CD8-positive, alpha-beta memory T cell (primary cell): Measurements from ENCODE around the gene NAGA. TPM values are rescaled to one million over a fixed set of nuclear protein-coding genes. Genes with fewer than 3 reads are reported as not detected.
"Not testable (repeated sequence)": the region's sequence is repeated elsewhere in the genome, so short reads cannot be mapped to it uniquely, and the experiment has no call there.

Source experiments
- CTCF ChIA-PET: fragments of 350-600 bp; sonication (Branson Sonifier 250); formaldehyde crosslinking; loops from one replicate; lab custom pipeline; 2021; ENCODE audit warnings: antibody characterized with exemption; lab: Charles Lee
- POLR2A ChIA-PET: fragments of 350-600 bp; sonication (Branson Sonifier 250); formaldehyde crosslinking; loops from one replicate; lab custom pipeline; 2021; ENCODE audit warnings: antibody characterized with exemption; lab: Charles Lee
- DNase-seq, 5 donors: peaks; one replicate each; pipeline versions ENCODE4 v3.0.0 to v3.0.0-alpha.2; 2020 to 2022; ENCODE audit warnings: mixed read lengths in 1 of 5
- H3K27ac ChIP-seq: one replicate; pipeline ENCODE4 v1.7.0; 2013; ENCODE audit warnings: low read depth, mild to moderate bottlenecking, low read length, moderate library complexity
- H3K27me3 ChIP-seq: 2 replicates; pipeline ENCODE4 v1.7.0; 2013; ENCODE audit warnings: low read length, mild to moderate bottlenecking; ENCODE audit not compliant: insufficient read depth, poor library complexity, severe bottlenecking
- H3K36me3 ChIP-seq: 2 replicates; pipeline ENCODE4 v1.7.0; 2013; ENCODE audit warnings: mild to moderate bottlenecking, low read length, moderate library complexity; ENCODE audit not compliant: insufficient read depth
- H3K4me1 ChIP-seq: 2 replicates; pipeline ENCODE4 v1.7.0; 2013; ENCODE audit warnings: mild to moderate bottlenecking, low read length, moderate library complexity; ENCODE audit not compliant: insufficient read depth
- H3K4me3 ChIP-seq: 2 replicates; pipeline ENCODE4 v1.7.0; 2013; ENCODE audit warnings: mild to moderate bottlenecking, low read length
- H3K9me3 ChIP-seq: 2 replicates; pipeline ENCODE4 v1.7.0; 2013; ENCODE audit warnings: mild to moderate bottlenecking, low read length
- H3K27ac Mint-ChIP-seq, 8 donors: one replicate each; pipeline ENCODE4 v1.8.0; 2020 to 2021; ENCODE audit warnings: mixed read lengths in 8 of 8, mild to moderate bottlenecking in 6 of 8, inconsistent platforms in 3 of 8, moderate library complexity in 3 of 8
- H3K27me3 Mint-ChIP-seq, 2 donors: one replicate each; pipeline ENCODE4 v1.8.0; 2020 to 2021; ENCODE audit warnings: mixed read lengths in 2 of 2, mild to moderate bottlenecking in 1 of 2, moderate library complexity in 1 of 2
- H3K36me3 Mint-ChIP-seq, 3 donors: one replicate each; pipeline ENCODE4 v1.8.0; 2020 to 2021; ENCODE audit warnings: mixed read lengths in 3 of 3, inconsistent platforms in 1 of 3, mild to moderate bottlenecking in 1 of 3
- H3K4me1 Mint-ChIP-seq, 3 donors: one replicate each; pipeline ENCODE4 v1.8.0; 2020 to 2021; ENCODE audit warnings: mixed read lengths in 3 of 3, inconsistent platforms in 1 of 3, mild to moderate bottlenecking in 1 of 3
- H3K4me3 Mint-ChIP-seq, 7 donors: one replicate each; pipeline ENCODE4 v1.8.0; 2020 to 2021; ENCODE audit warnings: mixed read lengths in 7 of 7, mild to moderate bottlenecking in 6 of 7, moderate library complexity in 4 of 7, inconsistent platforms in 2 of 7
- H3K9me3 Mint-ChIP-seq, 5 donors: one replicate each; pipeline ENCODE4 v1.8.0; 2020 to 2022; ENCODE audit warnings: mixed read lengths in 5 of 5, mild to moderate bottlenecking in 3 of 5, moderate library complexity in 2 of 5, inconsistent platforms in 1 of 5
- polyA plus RNA-seq: library from polyadenylated mRNA; unstranded; fragments of 300-500 nt; fragmentation: Illumina TruSeq; gene quantifications from one replicate; pipeline ENCODE4 v1.2.3, GENCODE V29; 2021
- total RNA-seq, 2 experiments: library from RNA; stranded (reverse); gene quantifications; one replicate each; pipeline ENCODE4 v1.2.3, GENCODE V29; 2021

The NAGA gene
- total RNA-seq (10 to 100 TPM; 20.3 to 21.2 TPM), polyA plus RNA-seq (19.0 TPM)

GRCh38 chr22:42070517-42071422 lies at the start of gene NAGA:
Gene NAGA, minus strand, starts transcription at chr22:42070812. Its CDS starts 515 bp downstream, at chr22:42070297.
- POLR2A ChIA-PET: interaction anchor here (0.7 to 2.2 kb wide), 3 partner anchors 9 to 30 kb away, joined by 5 to 19 read pairs (median 7); partner anchors contain the start of genes NDUFA6 and SMDT1
- H3K9me3 Mint-ChIP-seq: no peaks in the 10 kb centered on the region
- no peaks in the 10 kb centered on the region for H3K27me3 ChIP-seq
- H3K36me3 ChIP-seq: no peaks in the 10 kb centered on the region
- peaks cover 0 to 30% (median 0%) of the 10 kb centered on the region in 3 donors for H3K36me3 Mint-ChIP-seq
- H3K4me1 Mint-ChIP-seq: peaks cover 35 to 54% (median 46%) of the 10 kb centered on the region in 3 donors
- peak; percentile 87 to 94 (median 88) for DNase-seq
- H3K27me3 Mint-ChIP-seq: no peaks in the 10 kb centered on the region
- no peaks in the 10 kb centered on the region for H3K9me3 ChIP-seq
- peak within 1 kb of the TSS; percentile 85 for H3K4me3 ChIP-seq
- peak within 1 kb of the TSS; percentile 68 to 94 (median 91) for H3K27ac Mint-ChIP-seq
- peaks cover 26% of the 10 kb centered on the region for H3K4me1 ChIP-seq
- H3K4me3 Mint-ChIP-seq: peak within 1 kb of the TSS; percentile 91 to 96 (median 93)
- CTCF ChIA-PET: interaction anchor here (1.1 to 1.2 kb wide), 3 partner anchors 8 to 28 kb away, joined by 3 to 9 read pairs (median 4); partner anchors contain the start of genes NDUFA6 and SMDT1
- H3K27ac ChIP-seq: peak within 1 kb of the TSS; percentile 76

DNA sequence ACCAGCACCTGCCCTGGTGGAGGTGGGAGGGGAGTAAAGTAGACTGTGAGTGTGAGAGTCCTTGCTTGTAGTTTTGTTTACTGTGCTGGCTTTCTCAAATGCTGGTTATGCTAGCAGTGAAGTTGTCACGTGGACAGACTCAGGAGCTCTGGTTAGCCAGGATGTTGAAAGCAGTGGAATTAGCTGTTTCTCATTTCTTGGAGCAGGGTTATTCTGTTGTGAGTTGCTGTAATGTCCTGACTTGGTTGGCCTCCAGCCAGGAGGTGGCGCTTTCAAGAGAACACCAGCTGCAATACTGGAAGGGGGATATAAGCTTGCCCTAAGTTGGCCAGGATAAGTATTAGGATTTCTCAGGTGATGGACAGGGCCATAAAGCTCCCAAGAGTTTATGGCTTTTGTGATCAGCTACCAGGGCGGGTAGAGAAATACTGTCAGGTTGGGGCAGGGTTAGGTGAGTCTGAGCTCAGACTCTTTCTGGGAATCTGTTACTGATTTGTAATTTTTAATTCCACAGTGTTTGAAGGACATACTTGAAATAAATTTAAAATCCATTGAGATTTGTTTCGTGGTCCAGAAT lies 46.3 kb upstream of the NAGA start:
- CTCF ChIA-PET: interaction anchor here (2.3 kb wide), 1 partner anchor 26 kb away, joined by 10 read pairs; the partner anchor contains the start of gene NDUFA6
- Mint-ChIP-seq H3K27me3 (no peaks in the 10 kb centered on the region), H3K36me3 (peaks cover 4 to 24% (median 12%) of the 10 kb centered on the region in 3 donors), H3K27ac (peak overlapping the region in 1 of 8 donors; percentile 17), H3K4me3 (no peak overlapping the region), H3K4me1 (peaks cover 25 to 39% (median 35%) of the 10 kb centered on the region in 3 donors), H3K9me3 (peaks cover 4 to 27% (median 19%) of the 10 kb centered on the region in 5 donors)
- Histone ChIP-seq H3K4me1 (peaks cover 22% of the 10 kb centered on the region), H3K27ac (no peak overlapping the region), H3K9me3 (peaks cover 13% of the 10 kb centered on the region), H3K36me3 (no peaks in the 10 kb centered on the region), H3K4me3 (no peak overlapping the region), H3K27me3 (no peaks in the 10 kb centered on the region)
- no peak for DNase-seq
- POLR2A ChIA-PET: interaction anchor here (1.1 kb wide), 1 partner anchor 31 kb away, joined by 4 read pairs; no protein-coding TSS in a partner anchor

DNA sequence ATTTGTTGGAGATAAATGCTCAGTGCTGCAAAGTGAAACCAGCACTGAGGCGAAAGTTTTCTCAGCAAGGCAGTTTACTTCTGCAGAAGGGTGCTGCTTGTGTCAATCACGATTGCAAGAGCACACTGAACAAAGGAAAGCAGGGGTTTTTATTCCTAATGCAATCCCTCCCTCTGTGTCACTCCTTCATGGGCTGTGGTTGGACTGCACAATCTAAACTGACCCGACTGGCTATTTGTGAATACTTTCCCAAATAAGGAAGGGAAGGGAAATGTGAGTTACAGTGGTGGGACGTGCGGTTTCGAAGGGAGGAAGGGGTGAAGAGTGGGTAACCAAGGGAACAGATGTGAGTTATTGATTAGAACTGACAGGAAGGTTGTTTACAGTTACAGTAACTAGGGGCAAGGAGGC lies 44.8 kb upstream of the NAGA start:
- DNase-seq, H3K4me3 ChIP-seq, H3K27me3 Mint-ChIP-seq, H3K4me3 Mint-ChIP-seq, POLR2A ChIA-PET, CTCF ChIA-PET, H3K27ac ChIP-seq, H3K27me3 ChIP-seq, H3K4me1 ChIP-seq, H3K36me3 ChIP-seq: not testable (repeated sequence)
- Mint-ChIP-seq H3K27ac (peak overlapping the region in 1 of 8 donors; percentile 85), H3K4me1 (peaks cover 14 to 24% (median 20%) of the 10 kb centered on the region in 3 donors), H3K36me3 (peaks cover 4 to 24% (median 12%) of the 10 kb centered on the region in 3 donors), H3K9me3 (peaks cover 4 to 27% (median 19%) of the 10 kb centered on the region in 5 donors)
- peaks cover 13% of the 10 kb centered on the region for H3K9me3 ChIP-seq

DNA sequence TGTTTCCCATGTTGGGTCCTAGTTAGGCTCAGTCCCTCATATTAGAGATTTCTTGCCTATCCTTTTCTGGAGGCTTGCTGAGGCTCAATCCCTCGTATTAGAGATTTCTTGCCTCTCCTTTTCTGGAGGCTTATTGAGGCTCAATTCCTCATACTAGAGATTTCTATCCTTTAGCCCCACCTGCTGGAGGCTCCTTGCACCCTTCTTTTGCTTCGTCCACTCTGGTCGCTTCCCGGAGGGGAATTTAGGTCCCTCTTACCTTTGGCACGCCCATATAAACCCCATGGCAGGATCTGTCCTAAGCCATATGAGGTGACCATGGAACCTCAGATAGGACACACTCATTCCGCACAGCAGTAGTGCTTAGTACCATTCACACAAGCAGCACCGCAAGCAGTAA lies 44.1 kb upstream of the NAGA start:
- H3K9me3 ChIP-seq: peaks cover 13% of the 10 kb centered on the region
- Mint-ChIP-seq H3K36me3 (peaks cover 4 to 24% (median 12%) of the 10 kb centered on the region in 3 donors), H3K27me3 (no peaks in the 10 kb centered on the region), H3K4me1 (peaks cover 8 to 17% (median 13%) of the 10 kb centered on the region in 3 donors), H3K9me3 (peaks cover 4 to 27% (median 19%) of the 10 kb centered on the region in 5 donors), H3K4me3 (no peak overlapping the region), H3K27ac (no peak overlapping the region)
- ChIA-PET POLR2A (no interaction called here), CTCF (no interaction called here)
- no peaks in the 10 kb centered on the region for H3K36me3 ChIP-seq
- H3K4me1 ChIP-seq: peaks cover 2% of the 10 kb centered on the region
- H3K4me3 ChIP-seq: no peak overlapping the region
- DNase-seq: no peak
- no peak overlapping the region for H3K27ac ChIP-seq
- H3K27me3 ChIP-seq: no peaks in the 10 kb centered on the region

DNA sequence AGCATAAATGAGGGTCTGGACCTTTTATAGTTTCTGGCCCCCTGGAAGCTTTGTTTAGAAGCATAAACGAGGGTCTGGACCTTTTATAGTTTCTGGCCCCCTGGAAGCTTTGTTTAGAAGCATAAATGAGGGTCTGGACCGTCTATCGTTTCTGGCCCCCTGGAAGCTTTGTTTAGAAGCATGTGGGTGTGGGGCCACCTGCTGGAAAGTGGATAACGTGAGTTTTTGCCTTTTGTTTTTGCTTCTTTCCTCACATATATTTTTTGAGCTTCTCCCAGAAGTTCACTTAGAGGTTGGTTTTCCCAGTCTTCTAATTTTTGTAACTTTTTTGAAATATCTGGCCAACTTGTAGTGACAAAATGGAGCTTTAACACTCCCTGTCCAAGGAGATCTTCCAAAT lies 42.2 kb upstream of the NAGA start:
- H3K36me3 Mint-ChIP-seq: peaks cover 4 to 29% (median 13%) of the 10 kb centered on the region in 3 donors
- POLR2A ChIA-PET, H3K27me3 Mint-ChIP-seq, H3K4me1 Mint-ChIP-seq, H3K27ac ChIP-seq, H3K36me3 ChIP-seq, H3K4me3 Mint-ChIP-seq, H3K27me3 ChIP-seq, H3K4me1 ChIP-seq, H3K27ac Mint-ChIP-seq, H3K4me3 ChIP-seq, DNase-seq: not testable (repeated sequence)
- peaks cover 13% of the 10 kb centered on the region for H3K9me3 ChIP-seq
- CTCF ChIA-PET: interaction anchor here (0.5 to 1.2 kb wide), 2 partner anchors 22 to 1585 kb away, joined by 3 to 4 read pairs; no protein-coding TSS in a partner anchor
- peaks cover 4 to 27% (median 19%) of the 10 kb centered on the region in 5 donors for H3K9me3 Mint-ChIP-seq

DNA sequence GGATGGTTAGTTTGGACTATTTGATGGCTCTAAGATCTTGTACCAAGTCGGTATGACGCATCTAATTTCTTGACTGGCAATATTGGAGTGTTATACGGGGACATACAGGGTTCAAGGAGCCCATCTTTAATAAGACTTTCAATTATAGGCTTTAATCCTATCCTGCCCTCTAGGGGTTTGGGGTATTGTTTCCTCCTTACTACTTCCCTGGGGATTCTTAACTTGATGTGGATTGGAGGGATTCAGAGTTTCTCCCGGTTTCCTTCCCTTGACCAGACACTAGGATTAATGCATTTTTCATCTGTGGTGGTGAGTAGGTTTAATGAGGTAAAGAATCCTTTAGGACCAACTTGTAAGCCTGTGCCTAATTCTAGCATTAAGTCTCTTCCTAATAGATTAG lies 41.2 kb upstream of the NAGA start:
- Mint-ChIP-seq H3K36me3 (peaks cover 7 to 31% (median 18%) of the 10 kb centered on the region in 3 donors), H3K27ac (peak overlapping the region in 1 of 8 donors; percentile 50), H3K4me3 (no peak overlapping the region), H3K4me1 (no peaks in the 10 kb centered on the region), H3K9me3 (peaks cover 4 to 27% (median 15%) of the 10 kb centered on the region in 5 donors), H3K27me3 (no peaks in the 10 kb centered on the region)
- POLR2A ChIA-PET: no interaction called here
- no peaks in the 10 kb centered on the region for H3K36me3 ChIP-seq
- H3K4me3 ChIP-seq: no peak overlapping the region
- CTCF ChIA-PET: no interaction called here
- no peak overlapping the region for H3K27ac ChIP-seq
- DNase-seq: no peak
- no peaks in the 10 kb centered on the region for H3K27me3 ChIP-seq
- H3K4me1 ChIP-seq: no peaks in the 10 kb centered on the region
- H3K9me3 ChIP-seq: peaks cover 13% of the 10 kb centered on the region

DNA sequence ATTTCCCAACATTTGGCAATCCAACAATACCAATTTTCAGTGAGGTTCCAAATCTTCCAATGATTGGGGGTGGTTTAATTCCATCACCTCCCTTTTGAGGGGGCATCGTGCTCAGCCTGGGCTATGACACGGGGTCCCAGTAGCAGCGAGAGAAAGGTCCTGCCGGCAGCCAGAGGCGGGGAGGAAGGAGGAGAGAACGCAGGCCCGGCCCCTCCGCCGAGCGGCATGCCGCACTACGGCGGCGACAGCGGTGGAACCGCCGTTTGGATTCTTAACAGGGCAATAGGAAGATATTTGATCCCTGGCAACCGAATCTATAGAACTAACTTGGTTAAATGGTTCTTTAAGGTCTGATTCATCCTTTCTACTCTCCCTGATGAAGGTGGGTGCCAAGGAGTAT lies 38.2 kb upstream of the NAGA start:
- Histone ChIP-seq H3K4me3 (no peak overlapping the region), H3K27me3 (no peaks in the 10 kb centered on the region), H3K9me3 (peaks cover 11% of the 10 kb centered on the region), H3K4me1 (no peaks in the 10 kb centered on the region), H3K27ac (no peak overlapping the region), H3K36me3 (no peaks in the 10 kb centered on the region)
- Mint-ChIP-seq H3K27me3 (no peaks in the 10 kb centered on the region), H3K4me3 (no peak overlapping the region), H3K27ac (no peak overlapping the region), H3K4me1 (no peaks in the 10 kb centered on the region), H3K9me3 (peaks cover 0 to 11% (median 10%) of the 10 kb centered on the region in 5 donors), H3K36me3 (peaks cover 6 to 30% (median 11%) of the 10 kb centered on the region in 3 donors)
- ChIA-PET POLR2A (no interaction called here), CTCF (no interaction called here)
- no peak for DNase-seq
